Motor neuron (in vitro differentiated cells): ENCODE results near the gene SYNE1. TPM values are rescaled to one million over a fixed set of nuclear protein-coding genes. Genes with fewer than 3 reads are reported as not detected.
A peak's percentile ranks its signal among the peaks of the same experiment; 100 is the strongest.

ENCODE experiments used
- ATAC-seq, 8 experiments: fragments of 200-7000 bp; cut with Tn5 transposase; replicated peaks in 6 of 8; 2 replicates each; pipeline ENCODE4 v1.8.0; 2021; ENCODE audit warnings: mild to moderate bottlenecking in 8 of 8, moderate library complexity in 8 of 8
- H3K27ac ChIP-seq, 2 donors: fragments of 250-450 bp; sonication (Bioruptor Pico); 2 replicates each; pipeline ENCODE4 v1.9.0; 2021; ENCODE audit warnings: antibody characterized with exemption in 2 of 2, mild to moderate bottlenecking in 2 of 2, moderate library complexity in 1 of 2
- H3K4me1 ChIP-seq, 2 donors: fragments of 250-450 bp; sonication (Bioruptor Pico); replicated peaks in 1 of 2; 2 replicates each; pipeline ENCODE4 v1.6.1; 2021; ENCODE audit warnings: antibody characterized with exemption in 2 of 2, mild to moderate bottlenecking in 2 of 2, moderate library complexity in 1 of 2
- H3K4me3 ChIP-seq, 5 donors: fragments of 250-450 bp; sonication (Bioruptor Pico); 2 replicates each; pipeline ENCODE4 v1.9.0; 2021; ENCODE audit warnings: antibody characterized with exemption in 5 of 5, mild to moderate bottlenecking in 5 of 5, moderate library complexity in 4 of 5
- WGBS, 10 experiments: fragments of 450-650 bp; shearing (Covaris generic); methylation state at CpG; one replicate each; pipeline ENCODE4 v1.0.0; 2022; 5-methylcytosine and 5-hydroxymethylcytosine counted together
- in situ Hi-C, 9 experiments: fragments of 400-800 bp; cut with MboI; loops; one replicate each; pipeline ENCODE4 v1.15.0; 2021; ENCODE audit warnings: low sequenced_read_pairs in 9 of 9, low pct_unique_long_range_greater_than_20kb in 2 of 9; ENCODE audit not compliant: unreplicated experiment in 9 of 9
- total RNA-seq, 8 experiments: library from RNA; unstranded; fragments of 300-600 nt; gene quantifications; 2 replicates each; pipeline versions ENCODE4 v1.2.3 to v1.2.4, GENCODE V29; 2022

The SYNE1 gene
- total RNA-seq, 8 experiments from 2014 or later = 13.2 to 160 (median 45.7) TPM

DNA sequence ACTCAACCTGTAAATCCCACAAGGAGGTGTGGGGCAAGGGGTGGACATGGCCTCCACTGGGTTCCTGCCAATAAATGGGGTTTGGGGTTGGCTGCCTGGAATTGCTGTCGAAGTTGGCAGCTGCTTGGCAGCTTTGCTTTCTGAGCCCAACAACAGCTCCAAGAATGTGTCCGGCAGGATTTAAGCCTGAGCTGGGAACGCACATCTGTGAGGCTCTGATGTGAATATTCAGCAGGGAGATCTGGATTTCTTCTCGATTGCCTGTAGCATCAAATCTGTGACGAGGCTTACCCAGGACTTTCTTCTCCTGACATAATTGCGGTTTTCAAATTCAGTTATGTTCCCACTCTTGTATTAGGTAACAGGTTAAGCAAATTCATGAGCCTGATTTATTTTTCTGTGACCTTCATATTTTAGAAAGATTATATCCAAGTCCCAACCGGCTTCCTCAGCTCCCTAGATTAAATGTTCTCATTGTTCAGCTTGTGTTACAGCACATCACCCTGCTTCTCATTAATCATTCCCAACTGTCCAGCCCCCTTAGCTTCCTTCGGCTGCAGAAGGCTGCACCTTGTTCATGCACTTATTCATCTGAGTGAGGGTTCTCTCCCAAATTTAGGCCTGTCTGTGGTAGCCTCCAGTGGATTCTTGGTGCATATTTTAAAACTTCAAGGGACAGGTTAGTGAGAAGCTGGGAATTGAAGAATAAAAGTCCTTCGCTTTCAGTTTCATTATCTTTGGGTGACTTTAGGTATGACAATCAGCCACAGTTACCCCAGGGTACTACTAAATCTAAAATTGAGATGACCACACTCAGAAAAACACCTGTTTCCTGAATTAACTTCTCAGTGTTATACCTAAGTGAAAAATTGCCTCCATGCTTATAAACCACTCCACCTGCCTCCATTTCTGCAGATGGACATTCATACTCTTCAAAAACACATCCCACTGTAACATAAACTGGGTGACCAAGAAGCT, 519.7 kb downstream of the SYNE1 start:
- H3K27ac ChIP-seq = peak overlapping the region; percentile 5 to 21
- peak in 6 of 8 experiments; percentile 50 to 97 (median 85) for ATAC-seq
- in situ Hi-C loops = loop anchor here in 2 of 9 experiments (25.0 kb wide), 2 partner anchors 355 to 430 kb away; no protein-coding TSS in a partner anchor
- peaks cover 10 to 11% of the 10 kb centered on the region in 2 donors for H3K4me1 ChIP-seq
- H3K4me3 ChIP-seq = no peak overlapping the region
- WGBS, 10 experiments = 17 to 93% (median 69%) methylated on average over 1 to 7 of the region's 9 CpGs; no CpG with 5 or more reads in 1 of the 10 experiments

DNA sequence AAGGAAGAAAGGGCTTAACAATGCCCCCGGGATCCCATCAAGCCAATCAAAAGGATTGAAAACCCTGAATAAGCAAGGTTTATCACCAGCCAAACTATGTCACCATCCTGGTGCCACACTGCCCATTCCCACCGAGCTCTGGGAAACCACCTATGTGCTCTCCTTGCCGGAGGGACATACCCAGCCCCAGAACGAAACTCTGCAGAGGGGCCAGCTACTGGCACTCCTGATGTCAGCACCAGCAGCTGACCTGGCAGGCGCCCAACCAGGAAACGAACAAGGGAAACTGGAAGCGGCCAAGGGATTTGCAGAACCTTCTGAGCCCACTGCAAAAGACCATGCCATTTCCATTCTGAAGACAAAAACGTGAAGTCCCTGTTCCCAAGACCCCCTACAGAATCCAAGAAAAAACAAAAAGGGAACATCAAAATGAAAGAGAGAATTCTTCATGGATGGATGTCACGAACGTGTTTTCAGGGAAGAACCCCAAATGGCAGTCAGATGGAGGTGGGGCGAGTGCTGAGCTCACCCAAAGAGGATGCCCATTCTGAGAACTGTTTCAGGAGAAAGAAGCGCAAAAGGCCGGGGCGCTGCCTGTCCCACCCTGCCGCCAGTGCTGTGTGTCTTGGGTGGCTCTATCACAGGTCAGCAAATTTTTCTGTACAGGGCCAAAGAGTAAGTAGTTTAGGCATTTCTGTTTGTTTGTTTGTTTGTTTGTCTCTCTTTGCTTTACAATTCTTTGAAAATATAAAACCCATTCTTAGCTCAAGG, 524.5 kb downstream of the SYNE1 start:
- Histone ChIP-seq H3K4me1 (peaks cover 9% of the 10 kb centered on the region in 2 donors), H3K27ac (no peak overlapping the region), H3K4me3 (no peak overlapping the region)
- no peak for ATAC-seq
- in situ Hi-C loops = loop anchor here in 2 of 9 experiments (25.0 kb wide), 2 partner anchors 350 to 425 kb away; no protein-coding TSS in a partner anchor
- WGBS, 10 experiments = 74 to 95% (median 86%) methylated on average over 5 to 10 of the region's 15 CpGs; no CpG with 5 or more reads in 1 of the 10 experiments

DNA sequence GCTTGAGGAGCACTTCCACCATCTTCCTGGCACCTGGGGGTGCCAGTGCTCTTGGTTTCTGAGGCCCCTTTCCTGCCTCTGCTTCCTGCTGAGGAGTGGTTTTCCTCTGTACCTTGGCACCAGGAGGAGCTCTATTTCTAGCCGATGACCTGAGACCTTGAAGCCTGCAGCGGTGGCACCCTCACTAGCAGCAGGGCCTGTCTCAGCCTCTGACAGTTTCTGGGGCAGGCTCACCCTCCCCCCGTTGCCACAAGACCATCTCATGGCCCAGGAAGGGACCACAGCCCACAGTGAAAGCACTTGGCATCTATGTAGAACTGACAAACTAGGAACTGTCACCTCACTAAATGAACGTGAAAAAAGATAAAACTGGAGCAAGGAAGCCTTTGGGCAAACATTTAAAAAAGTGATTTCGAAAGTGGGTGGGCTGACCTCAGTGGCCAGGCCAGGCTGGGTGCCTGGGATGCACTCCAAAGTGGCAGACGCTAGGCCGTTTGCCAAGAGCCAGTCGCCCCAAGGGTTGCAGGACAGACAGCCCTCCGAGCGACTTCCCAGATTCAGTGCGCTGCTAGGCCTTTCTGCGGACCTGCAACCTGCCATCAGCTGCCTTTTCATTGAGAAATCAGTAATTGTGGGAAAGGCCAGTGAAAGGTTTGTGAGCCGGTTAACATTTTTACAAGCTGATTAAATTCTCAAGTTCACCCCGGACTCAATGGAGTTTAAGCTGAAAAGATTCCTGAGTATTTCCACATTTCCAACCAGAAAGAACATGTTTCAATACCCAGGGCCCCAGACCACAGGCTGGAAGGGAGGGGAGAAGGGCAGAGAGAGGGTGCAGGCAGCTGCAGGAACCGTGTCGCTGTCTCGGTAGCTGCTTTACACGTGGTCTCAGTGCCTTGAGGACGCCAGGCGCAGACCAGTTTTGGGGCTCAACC, 526.0 kb downstream of the SYNE1 start:
- no peaks in the 10 kb centered on the region for H3K4me1 ChIP-seq
- in situ Hi-C loops = loop anchor here in 2 of 9 experiments (25.0 kb wide), 2 partner anchors 349 to 424 kb away; no protein-coding TSS in a partner anchor
- ATAC-seq = no peak
- WGBS, 10 experiments = 20 to 100% (median 75%) methylated on average over 2 to 19 of the region's 20 CpGs; no CpG with 5 or more reads in 2 of the 10 experiments
- no peak overlapping the region for H3K27ac ChIP-seq
- H3K4me3 ChIP-seq = no peak overlapping the region

DNA sequence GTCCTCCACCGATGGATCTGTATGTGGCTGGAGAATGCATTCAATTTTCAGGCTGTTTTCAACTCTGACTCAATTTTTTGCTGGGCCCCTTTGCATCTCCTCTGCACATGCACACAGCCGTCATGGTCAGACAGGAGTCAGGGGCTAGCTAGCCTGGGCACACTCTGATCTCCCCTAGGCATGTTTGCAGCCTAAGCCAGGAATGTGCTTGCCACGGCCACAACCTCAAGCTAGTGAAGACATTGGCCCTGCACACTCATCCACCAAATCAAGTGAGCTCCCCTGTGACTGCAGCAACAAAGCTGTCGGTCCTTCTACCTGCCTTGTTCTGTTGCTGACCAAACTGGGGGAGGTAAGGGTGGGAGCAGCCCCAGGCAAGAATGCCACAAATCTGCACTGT, 529.2 kb downstream of the SYNE1 start:
- Histone ChIP-seq H3K27ac (no peak overlapping the region), H3K4me1 (no peaks in the 10 kb centered on the region), H3K4me3 (no peak overlapping the region)
- 33 to 90% (median 86%) methylated on average over 1 to 4 of the region's 4 CpGs; no CpG with 5 or more reads in 3 of the 10 experiments for WGBS, 10 experiments
- ATAC-seq = no peak
- in situ Hi-C loops = loop anchor here in 2 of 9 experiments (25.0 kb wide), 2 partner anchors 346 to 421 kb away; no protein-coding TSS in a partner anchor

DNA sequence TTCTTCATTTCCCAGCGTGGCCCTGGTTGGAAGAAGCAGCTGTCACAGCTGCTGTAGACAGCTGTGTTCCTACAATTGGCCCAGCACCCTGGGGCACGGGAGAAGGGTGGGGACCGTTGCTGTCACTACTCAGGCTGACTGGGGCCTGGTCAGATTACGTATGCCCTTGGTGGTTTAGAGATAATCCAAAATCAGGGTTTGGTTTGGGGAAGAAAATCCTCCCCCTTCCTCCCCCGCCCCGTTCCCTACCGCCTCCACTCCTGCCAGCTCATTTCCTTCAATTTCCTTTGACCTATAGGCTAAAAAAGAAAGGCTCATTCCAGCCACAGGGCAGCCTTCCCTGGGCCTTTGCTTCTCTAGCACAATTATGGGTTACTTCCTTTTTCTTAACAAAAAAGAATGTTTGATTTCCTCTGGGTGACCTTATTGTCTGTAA, 537.0 kb downstream of the SYNE1 start:
- WGBS, 10 experiments = 20 to 87% methylated on average over 2 to 4 of the region's 7 CpGs; no CpG with 5 or more reads in 8 of the 10 experiments
- no peak overlapping the region for H3K4me3 ChIP-seq
- in situ Hi-C loops = loop anchor here in 2 of 9 experiments (25.0 kb wide), 2 partner anchors 338 to 413 kb away; no protein-coding TSS in a partner anchor
- peak in 3 of 8 experiments; percentile 24 to 49 (median 47) for ATAC-seq
- no peak overlapping the region for H3K27ac ChIP-seq
- no peaks in the 10 kb centered on the region for H3K4me1 ChIP-seq

DNA sequence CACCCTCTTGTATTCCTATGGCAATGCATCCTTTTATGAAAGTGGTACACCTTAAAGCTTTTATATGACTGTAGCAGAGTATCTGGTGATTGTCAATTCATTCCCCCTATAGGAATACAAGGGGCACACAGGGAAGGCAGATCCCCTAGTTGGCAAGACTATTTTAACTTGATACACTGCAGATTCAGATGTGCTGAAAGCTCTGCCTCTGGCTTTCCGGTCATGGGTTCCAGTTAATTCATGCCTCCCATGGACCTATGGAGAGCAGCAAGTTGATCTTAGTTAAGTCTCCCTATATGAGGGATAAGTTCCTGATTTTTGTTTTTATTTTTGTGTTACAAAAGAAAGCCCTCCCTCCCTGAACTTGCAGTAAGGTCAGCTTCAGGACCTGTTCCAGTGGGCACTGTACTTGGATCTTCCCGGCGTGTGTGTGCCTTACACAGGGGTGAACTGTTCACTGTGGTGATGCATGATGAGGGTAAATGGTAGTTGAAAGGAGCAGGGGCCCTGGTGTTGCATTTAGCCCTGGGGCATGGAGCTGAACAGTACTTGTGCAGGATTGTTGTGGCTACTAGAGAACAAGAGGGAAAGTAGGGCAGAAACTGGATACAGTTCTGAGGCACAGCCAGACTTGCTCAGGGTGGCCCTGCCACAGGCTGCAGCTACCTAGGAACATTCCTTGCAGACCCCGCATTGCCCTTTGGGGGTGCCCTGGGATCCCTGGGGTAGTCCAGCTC, 537.5 kb downstream of the SYNE1 start:
- in situ Hi-C loops = loop anchor here in 2 of 9 experiments (25.0 kb wide), 2 partner anchors 337 to 412 kb away; no protein-coding TSS in a partner anchor
- WGBS, 10 experiments = 80 to 91% (median 86%) methylated on average over 1 to 4 of the region's 4 CpGs; no CpG with 5 or more reads in 5 of the 10 experiments
- Histone ChIP-seq H3K4me1 (no peaks in the 10 kb centered on the region), H3K27ac (no peak overlapping the region), H3K4me3 (no peak overlapping the region)
- ATAC-seq = peak in 1 of 8 experiments; percentile 2

GRCh38 chr6:152098683-152099082, 538.5 kb downstream of the SYNE1 start:
- no peak overlapping the region for H3K4me3 ChIP-seq
- WGBS, 10 experiments = 60 to 100% (median 90%) methylated on average over 1 to 10 of the region's 14 CpGs; no CpG with 5 or more reads in 4 of the 10 experiments
- H3K27ac ChIP-seq = no peak overlapping the region
- no peak for ATAC-seq
- H3K4me1 ChIP-seq = no peaks in the 10 kb centered on the region
- in situ Hi-C loops = no loop called here

DNA sequence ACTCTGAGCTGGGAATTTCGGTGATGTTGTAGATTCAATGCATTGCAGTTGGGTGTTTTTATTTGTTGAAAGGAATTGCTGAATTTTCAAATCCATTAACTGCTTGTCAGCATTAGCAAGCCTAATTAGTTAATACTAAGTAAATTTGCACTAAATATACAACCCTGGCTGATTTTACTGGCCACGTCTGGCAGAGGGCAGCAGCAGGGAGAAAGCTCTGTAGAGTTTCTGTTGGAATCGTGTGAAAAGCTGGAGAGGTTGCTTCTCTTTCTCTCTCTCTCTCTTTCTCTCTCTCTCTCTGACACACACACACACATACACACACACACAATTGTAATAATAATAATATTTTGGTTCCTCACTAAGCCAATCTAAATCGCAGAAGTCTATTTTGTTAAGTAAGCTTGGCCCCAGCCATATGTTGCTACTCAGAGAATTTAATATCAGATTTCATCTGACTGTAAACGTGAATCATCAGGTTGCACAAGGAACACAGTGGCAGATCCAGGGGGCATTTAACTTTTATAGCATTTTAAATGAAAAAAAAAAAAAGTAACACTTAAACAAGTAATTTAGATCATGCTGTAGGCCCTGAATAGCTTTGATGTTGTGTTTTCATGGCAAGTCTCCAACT, 540.2 kb downstream of the SYNE1 start:
- in situ Hi-C loops = no loop called here
- ATAC-seq = peak in 3 of 8 experiments; percentile 5 to 77 (median 36)
- no peaks in the 10 kb centered on the region for H3K4me1 ChIP-seq
- H3K27ac ChIP-seq = no peak overlapping the region
- H3K4me3 ChIP-seq = no peak overlapping the region
- 0 to 100% (median 65%) methylated on average over 1 to 4 of the region's 5 CpGs; no CpG with 5 or more reads in 3 of the 10 experiments for WGBS, 10 experiments

DNA sequence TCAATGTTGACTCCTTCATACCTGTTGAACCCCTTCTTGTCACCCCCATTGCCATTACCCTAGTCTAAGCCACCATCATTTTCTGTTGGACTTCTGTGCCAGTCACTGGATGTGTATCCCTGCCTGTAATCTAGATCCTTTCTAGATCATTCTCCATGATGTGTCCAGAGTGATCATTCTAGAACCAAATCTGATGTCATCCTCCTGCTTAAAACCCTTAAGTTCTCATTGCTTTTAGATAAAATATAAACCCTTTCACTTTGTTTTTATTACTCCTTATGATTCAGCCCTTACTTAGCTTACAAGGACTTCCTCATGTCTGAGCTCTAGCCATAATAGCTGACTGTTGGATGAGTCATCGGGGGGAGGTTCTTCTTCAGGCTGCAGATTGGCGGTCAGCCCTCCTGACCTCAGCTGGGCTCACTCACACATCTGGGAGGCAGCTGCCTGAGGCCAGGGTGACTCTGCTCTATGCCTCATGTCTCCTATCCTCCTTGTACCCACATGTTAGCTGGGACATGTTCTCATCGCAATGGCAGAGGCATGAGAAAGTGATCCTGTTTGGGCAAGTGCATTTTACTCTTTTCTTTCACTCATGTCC, 542.1 kb downstream of the SYNE1 start:
- WGBS, 10 experiments = 0 to 100% (median 56%) methylated on average over 1 to 3 of the region's 3 CpGs; no CpG with 5 or more reads in 2 of the 10 experiments
- Histone ChIP-seq H3K4me3 (no peak overlapping the region), H3K27ac (no peak overlapping the region), H3K4me1 (no peaks in the 10 kb centered on the region)
- in situ Hi-C loops = no loop called here
- ATAC-seq = peak in 5 of 8 experiments; percentile 15 to 94 (median 76)

DNA sequence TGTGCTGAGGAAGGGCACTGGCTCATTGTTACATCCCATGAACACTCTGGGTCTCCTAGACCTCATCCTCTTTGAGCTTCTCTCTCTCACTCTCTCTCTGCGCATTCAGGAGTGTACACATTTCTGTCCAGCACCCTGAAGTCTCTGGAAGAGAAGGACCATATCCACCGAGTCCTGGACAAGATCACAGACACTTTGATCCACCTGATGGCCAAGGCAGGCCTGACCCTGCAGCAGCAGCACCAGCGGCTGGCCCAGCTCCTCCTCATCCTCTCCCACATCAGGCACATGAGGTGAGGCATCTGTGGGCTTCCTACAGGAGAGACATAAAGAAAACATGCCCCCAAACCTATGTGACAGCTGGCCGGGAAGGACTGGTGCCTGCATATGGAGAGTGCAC, 542.9 kb downstream of the SYNE1 start:
- no peak for ATAC-seq
- Histone ChIP-seq H3K27ac (no peak overlapping the region), H3K4me3 (no peak overlapping the region), H3K4me1 (no peaks in the 10 kb centered on the region)
- 60 to 100% (median 72%) methylated on average over 1 to 4 of the region's 4 CpGs; no CpG with 5 or more reads in 5 of the 10 experiments for WGBS, 10 experiments
- in situ Hi-C loops = no loop called here
